Liver (tissue), 9 donors: ENCODE results near the gene GATM. TPM values are rescaled to one million over a fixed set of nuclear protein-coding genes. Genes with fewer than 3 reads are reported as not detected.

ENCODE experiments used
- DNase-seq: peaks from one replicate; pipeline ENCODE4 v3.0.0-alpha.2; 2017; ENCODE audit warnings: low spot score
- H3K27ac ChIP-seq, 2 donors: one replicate each; pipeline ENCODE4 v1.7.0; 2013; ENCODE audit warnings: inconsistent platforms in 2 of 2, low read length in 2 of 2, control low read depth in 1 of 2, low read depth in 1 of 2, mild to moderate bottlenecking in 1 of 2
- H3K27me3 ChIP-seq, 4 donors: one replicate each; pipeline versions ENCODE4 v1.6.1 to v1.7.0; 2013; ENCODE audit warnings: low read length in 3 of 4, inconsistent platforms in 1 of 4, mild to moderate bottlenecking in 1 of 4, moderate library complexity in 1 of 4; ENCODE audit not compliant: control insufficient read depth in 4 of 4, insufficient read depth in 4 of 4
- H3K36me3 ChIP-seq, 4 donors: one replicate each; pipeline versions ENCODE4 v1.6.1 to v1.7.0; 2013; ENCODE audit warnings: low read length in 3 of 4, mild to moderate bottlenecking in 3 of 4, low read depth in 1 of 4, moderate library complexity in 1 of 4; ENCODE audit not compliant: control insufficient read depth in 4 of 4, insufficient read depth in 3 of 4
- H3K4me1 ChIP-seq, 4 donors: one replicate each; pipeline versions ENCODE4 v1.6.1 to v1.7.0; 2013; ENCODE audit warnings: low read length in 3 of 4, mild to moderate bottlenecking in 3 of 4, moderate library complexity in 1 of 4; ENCODE audit not compliant: control insufficient read depth in 4 of 4, insufficient read depth in 4 of 4
- H3K4me3 ChIP-seq, 3 donors: one replicate each; pipeline versions ENCODE4 v1.6.1 to v1.7.0; 2013; ENCODE audit warnings: low read length in 3 of 3, control low read depth in 1 of 3, low read depth in 1 of 3, mild to moderate bottlenecking in 1 of 3
- H3K9ac ChIP-seq, 2 donors: one replicate each; pipeline ENCODE4 v1.7.0; 2013; ENCODE audit warnings: low read length in 2 of 2, mild to moderate bottlenecking in 2 of 2, moderate library complexity in 2 of 2, control low read depth in 1 of 2, low read depth in 1 of 2
- H3K9me3 ChIP-seq, 4 donors: one replicate each; pipeline versions ENCODE4 v1.6.1 to v1.7.0; 2013; ENCODE audit warnings: low read length in 3 of 4; ENCODE audit not compliant: control insufficient read depth in 4 of 4
- CTCF ChIP-seq: fragments of 150-350 bp; IDR thresholded peaks from 2 replicates; pipeline ENCODE4 v1.5.1; 2017; ENCODE audit warnings: improper control_type of control experiment, low read depth, low read length; ENCODE audit not compliant: missing input control
- EGR1 ChIP-seq, 2 donors: IDR thresholded peaks; 2 replicates each; pipeline ENCODE4 v1.6.1; 2016 to 2018; ENCODE audit warnings: antibody characterized with exemption in 2 of 2, low read depth in 2 of 2
- FOXA1 ChIP-seq: IDR thresholded peaks from 2 replicates; pipeline ENCODE4 v1.6.1; 2016; ENCODE audit warnings: antibody characterized with exemption
- FOXA2 ChIP-seq: IDR thresholded peaks from 2 replicates; pipeline ENCODE4 v1.6.1; 2016; ENCODE audit warnings: antibody characterized with exemption
- GABPA ChIP-seq, 2 donors: IDR thresholded peaks in 1 of 2; conservative IDR thresholded peaks in 1 of 2; 2 replicates each; pipeline ENCODE4 v1.6.1; 2016; ENCODE audit warnings: antibody characterized with exemption in 2 of 2, mild to moderate bottlenecking in 1 of 2, moderate library complexity in 1 of 2
- HNF4A ChIP-seq, 2 donors: conservative IDR thresholded peaks; 2 replicates each; pipeline ENCODE4 v1.6.1; 2016; ENCODE audit warnings: antibody characterized with exemption in 2 of 2, mild to moderate bottlenecking in 2 of 2
- HNF4G ChIP-seq: IDR thresholded peaks from 2 replicates; pipeline ENCODE4 v1.6.1; 2016; ENCODE audit warnings: antibody characterized with exemption
- JUND ChIP-seq, 2 donors: IDR thresholded peaks; 2 replicates each; pipeline ENCODE4 v1.6.1; 2016; ENCODE audit warnings: antibody characterized with exemption in 2 of 2
- MAX ChIP-seq: IDR thresholded peaks from 2 replicates; pipeline ENCODE4 v1.6.1; 2016; ENCODE audit warnings: antibody characterized with exemption
- NR2F2 ChIP-seq: IDR thresholded peaks from 2 replicates; pipeline ENCODE4 v1.6.1; 2016; ENCODE audit warnings: antibody characterized with exemption
- RAD21 ChIP-seq, 2 donors: IDR thresholded peaks; 2 replicates each; pipeline ENCODE4 v1.6.1; 2016; ENCODE audit warnings: antibody characterized with exemption in 2 of 2, mild to moderate bottlenecking in 2 of 2
- REST ChIP-seq: IDR thresholded peaks from 2 replicates; pipeline ENCODE4 v1.6.1; 2016; ENCODE audit warnings: antibody characterized with exemption, mild to moderate bottlenecking
- RXRA ChIP-seq, 2 donors: IDR thresholded peaks; 2 replicates each; pipeline ENCODE4 v1.6.1; 2017 to 2018; ENCODE audit warnings: antibody characterized with exemption in 2 of 2, mild to moderate bottlenecking in 1 of 2
- SP1 ChIP-seq: IDR thresholded peaks from 2 replicates; pipeline ENCODE4 v1.6.1; 2018; ENCODE audit warnings: antibody characterized with exemption, mild to moderate bottlenecking
- TAF1 ChIP-seq: conservative IDR thresholded peaks from 2 replicates; pipeline ENCODE4 v1.6.1; 2016; ENCODE audit warnings: antibody characterized with exemption, mild to moderate bottlenecking
- YY1 ChIP-seq: IDR thresholded peaks from 2 replicates; pipeline ENCODE4 v1.6.1; 2016; ENCODE audit warnings: antibody characterized with exemption, mild to moderate bottlenecking
- WGBS: extraction: QIAGEN DNeasy Blood & Tissue Kit; methylation state at CpG from one replicate; pipeline ENCODE4 v1.1.7; 2013; 5-methylcytosine and 5-hydroxymethylcytosine counted together
- polyA plus RNA-seq, 2 donors: library from polyadenylated mRNA; stranded (reverse) in 1 of 2; unstranded in 1 of 2; fragments of 200-250 nt in 1 of 2; fragments of >200 nt in 1 of 2; fragmentation: Nextera tagmentation in 1 of 2; extraction: Ambion mirVana in 1 of 2; gene quantifications; one replicate each; pipeline versions ENCODE4 v1.2.1 to v1.2.3, GENCODE V29; 2013 to 2015
- total RNA-seq, 2 donors: library from RNA; depleted of rRNA; stranded (reverse); fragments of >200 nt; gene quantifications; one replicate each; pipeline ENCODE4 v1.2.3, GENCODE V29; 2014
- TF ChIP-seq, protein P1 (sequence below): IDR thresholded peaks from 2 replicates; pipeline ENCODE4 v1.6.1; 2016; ENCODE audit warnings: antibody characterized with exemption
- TF ChIP-seq, protein P2 (sequence below): IDR thresholded peaks from 2 replicates; pipeline ENCODE4 v1.6.1; 2016; ENCODE audit warnings: antibody characterized with exemption
- donor health status: healthy.
- donor health status: healthy.
- donor health status: healthy.
- donor health status: healthy.
- donor health status: healthy.

GATM gene
- total and polyA plus RNA-seq, 4 donors: 401 to 1,079 (median 674) TPM

DNA sequence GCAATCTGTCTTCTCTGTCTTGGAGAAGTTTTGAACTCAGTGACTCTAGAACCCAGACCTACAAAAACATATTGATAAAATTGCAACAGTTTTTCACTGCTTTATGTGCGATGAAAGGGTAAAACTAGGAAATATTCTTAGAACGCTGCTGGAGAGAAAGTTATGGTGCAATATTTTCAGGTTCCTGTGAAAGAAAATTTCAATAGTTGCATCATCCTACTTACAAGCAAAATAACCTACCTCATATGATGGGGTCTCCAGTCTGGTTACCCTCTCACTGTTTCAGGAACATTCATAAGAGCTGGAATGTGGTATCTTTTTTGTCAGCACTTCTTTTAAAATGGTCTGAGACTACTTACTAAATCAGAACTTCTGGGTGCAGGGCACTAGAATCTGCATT lies 27.1 kb downstream of the GATM start:
- H3K9ac ChIP-seq: no peak overlapping the region
- WGBS: 40% methylated on average over 2 of the region's 2 CpGs
- TF ChIP-seq, protein P1, sequence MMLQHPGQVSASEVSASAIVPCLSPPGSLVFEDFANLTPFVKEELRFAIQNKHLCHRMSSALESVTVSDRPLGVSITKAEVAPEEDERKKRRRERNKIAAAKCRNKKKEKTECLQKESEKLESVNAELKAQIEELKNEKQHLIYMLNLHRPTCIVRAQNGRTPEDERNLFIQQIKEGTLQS: peak; percentile 82
- TF ChIP-seq JUND (IDR thresholded peaks at IDR 0.05) (no peak), HNF4G (no peak), HNF4A (conservative IDR thresholded peaks at IDR 0.05) (peak; percentile 5 to 28), NR2F2 (no peak), EGR1 (IDR thresholded peaks at IDR 0.05; ENCODE audit: low read depth in 2 of 2) (no peak), MAX (no peak), GABPA (IDR thresholded peaks at IDR 0.05 in 1 of 2, conservative IDR thresholded peaks at IDR 0.05 in 1 of 2) (no peak)
- TF ChIP-seq, protein P2, sequence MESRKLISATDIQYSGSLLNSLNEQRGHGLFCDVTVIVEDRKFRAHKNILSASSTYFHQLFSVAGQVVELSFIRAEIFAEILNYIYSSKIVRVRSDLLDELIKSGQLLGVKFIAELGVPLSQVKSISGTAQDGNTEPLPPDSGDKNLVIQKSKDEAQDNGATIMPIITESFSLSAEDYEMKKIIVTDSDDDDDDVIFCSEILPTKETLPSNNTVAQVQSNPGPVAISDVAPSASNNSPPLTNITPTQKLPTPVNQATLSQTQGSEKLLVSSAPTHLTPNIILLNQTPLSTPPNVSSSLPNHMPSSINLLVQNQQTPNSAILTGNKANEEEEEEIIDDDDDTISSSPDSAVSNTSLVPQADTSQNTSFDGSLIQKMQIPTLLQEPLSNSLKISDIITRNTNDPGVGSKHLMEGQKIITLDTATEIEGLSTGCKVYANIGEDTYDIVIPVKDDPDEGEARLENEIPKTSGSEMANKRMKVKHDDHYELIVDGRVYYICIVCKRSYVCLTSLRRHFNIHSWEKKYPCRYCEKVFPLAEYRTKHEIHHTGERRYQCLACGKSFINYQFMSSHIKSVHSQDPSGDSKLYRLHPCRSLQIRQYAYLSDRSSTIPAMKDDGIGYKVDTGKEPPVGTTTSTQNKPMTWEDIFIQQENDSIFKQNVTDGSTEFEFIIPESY: no peak
- H3K4me3 ChIP-seq: no peak overlapping the region
- no peak for DNase-seq
- no peaks in the 10 kb centered on the region for H3K27me3 ChIP-seq
- peak overlapping the region in 1 of 2 donors; percentile 11 for H3K27ac ChIP-seq
- H3K4me1 ChIP-seq: peaks cover 5 to 41% (median 28%) of the 10 kb centered on the region in 4 donors
- H3K9me3 ChIP-seq: no peaks in the 10 kb centered on the region
- no peaks in the 10 kb centered on the region for H3K36me3 ChIP-seq

GRCh38 chr15:45349623-45350022 lies 28.7 kb downstream of the GATM start:
- WGBS: 87% methylated on average over 3 of the region's 3 CpGs
- TF ChIP-seq GABPA (IDR thresholded peaks at IDR 0.05 in 1 of 2, conservative IDR thresholded peaks at IDR 0.05 in 1 of 2): no peak
- TF ChIP-seq FOXA1: no peak
- no peak for TF ChIP-seq SP1
- no peak for TF ChIP-seq HNF4G
- no peak for TF ChIP-seq RAD21 (IDR thresholded peaks at IDR 0.05)
- no peak for TF ChIP-seq NR2F2
- TF ChIP-seq, protein P2: no peak
- TF ChIP-seq MAX: no peak
- TF ChIP-seq EGR1 (IDR thresholded peaks at IDR 0.05; ENCODE audit: low read depth in 2 of 2): no peak
- TF ChIP-seq REST: no peak
- TF ChIP-seq CTCF: no peak
- TF ChIP-seq YY1: no peak
- no peak for TF ChIP-seq TAF1
- TF ChIP-seq HNF4A (conservative IDR thresholded peaks at IDR 0.05): no peak
- no peak for TF ChIP-seq FOXA2
- TF ChIP-seq, protein P1: no peak
- TF ChIP-seq RXRA (IDR thresholded peaks at IDR 0.05): no peak
- TF ChIP-seq JUND (IDR thresholded peaks at IDR 0.05): no peak

More at GRCh38 chr15:45349623-45350022, 28.7 kb downstream of the GATM start:
- Histone ChIP-seq H3K27ac (no peak overlapping the region), H3K4me3 (no peak overlapping the region), H3K4me1 (peaks cover 2 to 38% (median 28%) of the 10 kb centered on the region in 4 donors), H3K9me3 (no peaks in the 10 kb centered on the region), H3K27me3 (no peaks in the 10 kb centered on the region), H3K36me3 (no peaks in the 10 kb centered on the region), H3K9ac (no peak overlapping the region)
- DNase-seq: no peak
